ENCODE measurements around the gene DGKB.

The DGKB gene

DNA sequence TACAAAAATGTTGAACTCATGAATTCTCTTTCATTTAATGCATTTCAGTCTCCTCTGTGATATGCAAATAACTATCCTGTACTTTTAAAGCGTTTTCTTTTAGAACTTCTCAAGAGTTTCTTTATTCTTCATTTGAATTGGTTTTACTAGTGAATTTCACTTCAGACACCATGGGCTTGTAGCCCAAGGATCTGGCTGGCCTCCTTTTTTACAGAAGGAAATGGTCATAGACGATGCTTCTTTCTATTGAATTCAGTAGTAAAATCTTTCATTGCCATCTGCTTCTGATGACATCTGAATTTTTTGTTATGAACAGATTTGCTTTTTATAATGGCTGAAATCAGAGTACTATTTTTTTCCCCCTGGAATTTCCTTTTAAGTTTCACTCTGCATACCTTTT lies 777.8 kb downstream of the DGKB start:
- DNase-seq (ENCODE audit: low read depth) = no peak

DNA sequence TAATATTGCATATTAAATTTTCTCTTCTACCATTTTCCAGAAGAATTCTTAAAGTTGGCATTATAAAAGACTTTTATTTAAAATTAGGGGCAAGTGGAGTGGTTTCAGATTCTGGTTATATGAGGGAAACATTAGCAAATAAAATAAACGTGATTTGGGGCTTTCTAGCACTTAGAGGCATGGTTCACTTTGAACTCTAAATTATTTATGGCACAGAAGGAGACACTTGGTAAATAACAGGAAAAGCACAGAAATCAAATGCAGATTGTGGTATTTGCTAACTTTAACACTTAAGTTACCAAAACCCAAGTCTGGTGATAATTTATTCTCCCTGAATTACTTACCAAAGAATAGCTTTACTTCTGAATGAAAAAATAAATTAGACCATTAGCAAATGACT lies 778.6 kb downstream of the DGKB start:
- DNase-seq (ENCODE audit: low read depth) = no peak

DNA sequence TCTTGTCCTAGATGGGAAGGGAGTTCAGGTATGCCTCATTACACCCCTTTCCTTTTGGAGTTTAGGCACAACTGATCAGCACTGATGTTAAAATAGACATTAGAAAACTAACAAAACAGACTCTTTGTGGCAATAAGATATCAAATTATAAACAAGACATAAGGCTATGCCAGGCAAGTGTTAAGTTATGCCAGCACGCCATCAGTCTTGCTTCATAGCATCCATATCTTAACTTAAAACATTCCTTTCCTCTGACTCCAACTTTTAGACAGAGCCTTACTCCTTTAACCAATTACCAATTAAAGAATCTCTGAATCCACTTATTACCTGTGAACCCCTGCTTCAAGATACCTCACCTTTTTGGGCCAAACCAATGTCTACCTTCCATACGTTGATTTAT lies 786.9 kb downstream of the DGKB start:
- no peak for DNase-seq (ENCODE audit: low read depth)

DNA sequence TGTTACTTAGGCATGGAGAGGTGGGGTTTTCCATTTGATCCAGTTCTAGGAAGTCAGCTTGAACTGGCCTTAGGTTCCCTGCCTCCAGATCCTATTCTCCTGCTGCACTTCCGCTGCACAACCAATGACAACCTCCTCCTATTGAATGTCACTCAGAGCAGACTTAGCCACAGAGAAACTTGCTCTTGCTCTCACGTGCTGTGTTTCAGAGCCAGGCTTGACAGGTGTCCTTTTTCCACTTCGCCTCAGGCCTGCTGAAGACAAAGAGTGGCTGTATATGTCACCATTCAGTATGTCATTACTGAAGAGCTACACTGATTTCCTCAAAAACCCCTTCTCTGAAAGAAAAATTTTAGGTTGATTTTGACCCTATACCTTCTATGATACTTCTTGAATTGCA lies 797.7 kb downstream of the DGKB start:
- DNase-seq (ENCODE audit: low read depth) = no peak

DNA sequence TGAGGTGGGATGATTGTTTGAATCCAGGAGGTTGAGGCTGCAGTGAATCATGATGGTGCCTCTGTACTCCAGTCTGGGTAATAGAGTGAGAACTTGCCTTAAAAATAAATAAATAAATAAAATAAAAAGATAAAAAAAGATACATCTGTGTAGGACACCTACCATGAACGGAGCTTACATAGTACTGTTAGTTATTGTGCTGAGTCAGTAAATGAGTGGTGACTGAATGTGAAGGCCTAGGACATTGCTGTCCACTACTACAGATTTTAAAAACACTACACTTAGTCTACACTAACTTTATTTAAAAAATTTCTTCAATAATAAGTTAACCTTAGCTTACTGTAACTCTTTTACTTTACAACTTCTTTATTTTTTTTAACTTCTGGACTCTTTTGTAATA lies 806.4 kb downstream of the DGKB start:
- DNase-seq (ENCODE audit: low read depth) = no peak

DNA sequence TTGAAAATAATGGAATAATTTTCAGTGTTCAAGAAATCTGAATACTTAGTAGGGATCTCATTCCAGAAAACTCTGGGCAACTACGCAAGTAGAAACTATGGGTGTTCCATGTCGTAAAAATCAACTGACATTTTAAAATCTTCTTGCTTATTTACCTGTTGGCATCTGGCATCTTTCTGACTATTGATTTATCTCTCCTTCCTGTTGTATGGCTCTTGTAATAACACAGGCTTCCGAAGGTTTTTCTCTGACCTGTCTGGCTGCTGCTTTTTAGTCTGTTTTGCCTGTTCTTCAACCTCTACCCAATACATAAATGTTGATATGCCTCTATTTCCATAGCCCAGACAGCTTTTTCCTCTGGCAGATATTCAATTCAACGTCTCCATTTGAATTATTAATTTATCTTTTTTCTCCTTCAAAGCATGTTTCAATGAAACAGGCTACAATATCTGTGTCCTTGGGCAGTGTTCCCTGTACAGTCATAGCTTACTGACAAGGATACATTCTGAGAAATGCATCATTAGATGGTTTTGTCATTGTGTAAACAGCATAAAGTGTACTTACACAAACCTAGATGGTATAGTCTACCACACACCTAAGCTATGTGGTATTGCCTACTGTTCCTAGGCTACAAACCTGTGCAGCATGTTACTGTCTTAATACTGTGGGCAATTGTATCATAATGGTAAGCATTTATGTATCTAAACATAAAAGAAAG lies 807.2 kb downstream of the DGKB start:
- DNase-seq (ENCODE audit: low read depth) = no peak

Data from stromal cell of bone marrow (primary cell).